ENCODE data around the gene RASA3. TPM values are rescaled to one million over a fixed set of nuclear protein-coding genes. Genes with fewer than 3 reads are reported as not detected.

RASA3 gene
- total RNA-seq, 2 experiments from 2014 or later, result 97.2 to 99.3 TPM

- H3K4me3 Mint-ChIP-seq, result no peak overlapping the region
- H3K4me1 Mint-ChIP-seq, result peaks cover 9% of the 10 kb centered on the region
- H3K36me3 Mint-ChIP-seq (ENCODE audit: low read depth), result peaks cover 56% of the 10 kb centered on the region
- DNase-seq, result no peak
- H3K9me3 Mint-ChIP-seq, result peaks cover 11% of the 10 kb centered on the region
- no peak overlapping the region for H3K27ac Mint-ChIP-seq
- no peaks in the 10 kb centered on the region for H3K27me3 Mint-ChIP-seq
- ChIA-PET POLR2A (interaction anchor here (0.7 kb wide), 1 partner anchor 8 kb away, joined by 3 read pairs; no protein-coding TSS in a partner anchor), CTCF (no interaction called here)
Measured at GRCh38 chr13:114073881-114074612, 58.4 kb downstream of the RASA3 start.

GRCh38 chr13:114072421-114072820 is 60.0 kb downstream of the RASA3 start:
- DNase-seq, result no peak
- Mint-ChIP-seq H3K4me3 (no peak overlapping the region), H3K27ac (no peak overlapping the region), H3K9me3 (peaks cover 11% of the 10 kb centered on the region), H3K4me1 (peaks cover 20% of the 10 kb centered on the region), H3K27me3 (no peaks in the 10 kb centered on the region), H3K36me3 (ENCODE audit: low read depth) (peaks cover 52% of the 10 kb centered on the region)
- POLR2A ChIA-PET, result no interaction called here
- CTCF ChIA-PET, result no interaction called here

- peaks cover 24% of the 10 kb centered on the region for H3K4me1 Mint-ChIP-seq
- ChIA-PET POLR2A (no interaction called here), CTCF (no interaction called here)
- H3K36me3 Mint-ChIP-seq (ENCODE audit: low read depth), result peaks cover 49% of the 10 kb centered on the region
- H3K27me3 Mint-ChIP-seq, result no peaks in the 10 kb centered on the region
- no peak overlapping the region for H3K27ac Mint-ChIP-seq
- no peak for DNase-seq
- peaks cover 11% of the 10 kb centered on the region for H3K9me3 Mint-ChIP-seq
- H3K4me3 Mint-ChIP-seq, result no peak overlapping the region
Measured at GRCh38 chr13:114071991-114072390, 60.4 kb downstream of the RASA3 start.

- Mint-ChIP-seq H3K27ac (no peak overlapping the region), H3K4me3 (no peak overlapping the region), H3K27me3 (no peaks in the 10 kb centered on the region), H3K9me3 (peaks cover 11% of the 10 kb centered on the region), H3K36me3 (ENCODE audit: low read depth) (peaks cover 45% of the 10 kb centered on the region), H3K4me1 (peaks cover 28% of the 10 kb centered on the region)
- CTCF ChIA-PET, result no interaction called here
- POLR2A ChIA-PET, result no interaction called here
- DNase-seq, result no peak
Measured at GRCh38 chr13:114071410-114071809, 61.0 kb downstream of the RASA3 start.

- ChIA-PET CTCF (no interaction called here), POLR2A (no interaction called here)
- no peak for DNase-seq
- H3K36me3 Mint-ChIP-seq (ENCODE audit: low read depth), result peaks cover 45% of the 10 kb centered on the region
- no peak overlapping the region for H3K4me3 Mint-ChIP-seq
- no peaks in the 10 kb centered on the region for H3K27me3 Mint-ChIP-seq
- peaks cover 39% of the 10 kb centered on the region for H3K4me1 Mint-ChIP-seq
- H3K27ac Mint-ChIP-seq, result no peak overlapping the region
- peaks cover 11% of the 10 kb centered on the region for H3K9me3 Mint-ChIP-seq
Measured at GRCh38 chr13:114070098-114070799, 62.2 kb downstream of the RASA3 start.

GRCh38 chr13:114069376-114070097 is 62.9 kb downstream of the RASA3 start:
- Mint-ChIP-seq H3K27ac (no peak overlapping the region), H3K4me1 (peaks cover 46% of the 10 kb centered on the region), H3K36me3 (ENCODE audit: low read depth) (peaks cover 43% of the 10 kb centered on the region), H3K27me3 (no peaks in the 10 kb centered on the region), H3K9me3 (peaks cover 11% of the 10 kb centered on the region), H3K4me3 (no peak overlapping the region)
- DNase-seq, result no peak
- ChIA-PET POLR2A (interaction anchor here (2.7 kb wide), 1 partner anchor 41 kb away, joined by 23 read pairs; no protein-coding TSS in a partner anchor), CTCF (no interaction called here)

GRCh38 chr13:114068656-114069318 is 63.6 kb downstream of the RASA3 start:
- peaks cover 11% of the 10 kb centered on the region for H3K9me3 Mint-ChIP-seq
- peak overlapping the region; percentile 79 for H3K27ac Mint-ChIP-seq
- peak overlapping the region; percentile 55 for H3K4me3 Mint-ChIP-seq
- H3K36me3 Mint-ChIP-seq (ENCODE audit: low read depth), result peaks cover 45% of the 10 kb centered on the region
- no peaks in the 10 kb centered on the region for H3K27me3 Mint-ChIP-seq
- POLR2A ChIA-PET, result interaction anchor here (1.6 to 2.7 kb wide), 2 partner anchors 42 to 96 kb away, joined by 3 to 23 read pairs; no protein-coding TSS in a partner anchor
- no peak for DNase-seq
- peaks cover 54% of the 10 kb centered on the region for H3K4me1 Mint-ChIP-seq
- CTCF ChIA-PET, result no interaction called here

GRCh38 chr13:114067886-114068651 is 64.4 kb downstream of the RASA3 start:
- Mint-ChIP-seq H3K4me1 (peaks cover 59% of the 10 kb centered on the region), H3K4me3 (peak overlapping the region; percentile 55), H3K27ac (peak overlapping the region; percentile 79), H3K27me3 (no peaks in the 10 kb centered on the region), H3K9me3 (peaks cover 11% of the 10 kb centered on the region), H3K36me3 (ENCODE audit: low read depth) (peaks cover 45% of the 10 kb centered on the region)
- POLR2A ChIA-PET, result interaction anchor here (1.1 to 2.7 kb wide), 8 partner anchors 10 to 95 kb away, joined by 3 to 23 read pairs (median 6); no protein-coding TSS in a partner anchor
- CTCF ChIA-PET, result interaction anchor here (1.0 to 1.7 kb wide), 3 partner anchors 42 to 344 kb away, joined by 3 to 8 read pairs (median 3); no protein-coding TSS in a partner anchor
- DNase-seq, result peak; percentile 27

GRCh38 chr13:114067381-114067885 is 65.0 kb downstream of the RASA3 start:
- H3K27ac Mint-ChIP-seq, result peak overlapping the region; percentile 79
- DNase-seq, result peak; percentile 32
- peaks cover 10% of the 10 kb centered on the region for H3K9me3 Mint-ChIP-seq
- H3K4me3 Mint-ChIP-seq, result peak overlapping the region; percentile 55
- CTCF ChIA-PET, result interaction anchor here (1.0 to 1.7 kb wide), 3 partner anchors 43 to 343 kb away, joined by 3 to 8 read pairs (median 3); no protein-coding TSS in a partner anchor
- peaks cover 39% of the 10 kb centered on the region for H3K36me3 Mint-ChIP-seq (ENCODE audit: low read depth)
- no peaks in the 10 kb centered on the region for H3K27me3 Mint-ChIP-seq
- H3K4me1 Mint-ChIP-seq, result peaks cover 59% of the 10 kb centered on the region
- POLR2A ChIA-PET, result interaction anchor here (0.7 to 2.7 kb wide), 9 partner anchors 10 to 95 kb away, joined by 3 to 23 read pairs (median 5); no protein-coding TSS in a partner anchor

GRCh38 chr13:114066956-114067355 is 65.5 kb downstream of the RASA3 start:
- peaks cover 5% of the 10 kb centered on the region for H3K9me3 Mint-ChIP-seq

GRCh38 chr13:114065926-114066774 is 66.3 kb downstream of the RASA3 start:
- peaks cover 32% of the 10 kb centered on the region for H3K36me3 Mint-ChIP-seq (ENCODE audit: low read depth)
- no peaks in the 10 kb centered on the region for H3K27me3 Mint-ChIP-seq
- CTCF ChIA-PET, result interaction anchor here (0.8 to 1.5 kb wide), 4 partner anchors 27 to 161 kb away, joined by 3 to 15 read pairs (median 8); no protein-coding TSS in a partner anchor

More at GRCh38 chr13:114066956-114067355, 65.5 kb downstream of the RASA3 start:
- DNase-seq, result no peak
- ChIA-PET CTCF (interaction anchor here (1.0 to 1.7 kb wide), 3 partner anchors 44 to 342 kb away, joined by 3 to 8 read pairs (median 3); no protein-coding TSS in a partner anchor), POLR2A (interaction anchor here (0.7 to 2.7 kb wide), 8 partner anchors 9 to 96 kb away, joined by 3 to 23 read pairs (median 6); no protein-coding TSS in a partner anchor)
- H3K4me3 Mint-ChIP-seq, result peak overlapping the region; percentile 55
- H3K27ac Mint-ChIP-seq, result peak overlapping the region; percentile 79
- peaks cover 59% of the 10 kb centered on the region for H3K4me1 Mint-ChIP-seq
- no peaks in the 10 kb centered on the region for H3K27me3 Mint-ChIP-seq
- peaks cover 37% of the 10 kb centered on the region for H3K36me3 Mint-ChIP-seq (ENCODE audit: low read depth)

More at GRCh38 chr13:114065926-114066774, 66.3 kb downstream of the RASA3 start:
- Mint-ChIP-seq H3K4me3 (peak overlapping the region; percentile 67), H3K9me3 (peaks cover 3% of the 10 kb centered on the region), H3K4me1 (peaks cover 62% of the 10 kb centered on the region), H3K27ac (peak overlapping the region; percentile 89)
- no peak for DNase-seq
- POLR2A ChIA-PET, result interaction anchor here (0.6 to 2.7 kb wide), 18 partner anchors 8 to 576 kb away, joined by 3 to 23 read pairs (median 4); partner anchors contain the start of gene UPF3A

Measured in activated CD4-positive, alpha-beta memory T cell treated with anti-CD3 and anti-CD28 coated beads, Interleukin-2, amount 10 ng/mL, durations not matched to agents 7 days and 5 days (primary cell).